Colonic mucosa (tissue), 4 donors: ENCODE results near the gene PPP1R13B. TPM values are rescaled to one million over a fixed set of nuclear protein-coding genes. Genes with fewer than 3 reads are reported as not detected.

Experiments
- DNase-seq: peaks from one replicate; pipeline ENCODE4 v3.0.0-alpha.2; 2020
- H3K27ac ChIP-seq: fragments of 200-600 bp; one replicate; pipeline ENCODE4 v1.8.0; 2021
- H3K27me3 ChIP-seq: fragments of 200-600 bp; one replicate; pipeline ENCODE4 v1.8.0; 2021
- H3K36me3 ChIP-seq: fragments of 200-600 bp; one replicate; pipeline ENCODE4 v1.8.0; 2021
- H3K4me1 ChIP-seq: fragments of 200-600 bp; one replicate; pipeline ENCODE4 v1.8.0; 2021; ENCODE audit warnings: mild to moderate bottlenecking
- H3K4me3 ChIP-seq: fragments of 200-600 bp; one replicate; pipeline ENCODE4 v1.8.0; 2021
- H3K9ac ChIP-seq, 2 donors: one replicate each; pipeline ENCODE4 v1.7.0; 2013; ENCODE audit warnings: control low read depth in 2 of 2, low read depth in 2 of 2, low read length in 2 of 2
- H3K9me3 ChIP-seq: fragments of 200-600 bp; one replicate; pipeline ENCODE4 v1.8.0; 2021
- CTCF ChIP-seq: fragments of 200-600 bp; IDR thresholded peaks from one replicate; pipeline ENCODE4 v1.8.0; 2022; ENCODE audit warnings: antibody characterized with exemption, mild to moderate bottlenecking
- intact Hi-C: fragments of 100-400 bp; cut with DNase I; formaldehyde crosslinking; loops from one replicate; pipeline ENCODE4 v1.14.1; 2022
- total RNA-seq, 2 donors: library from RNA; stranded (reverse); fragmentation: NEBNext Ultra II Directional in 1 of 2; extraction: Animal tissue kit (Norgen Biotek cat#: 25700) in 1 of 2; gene quantifications; one replicate each; pipeline ENCODE4 v1.2.1, GENCODE V29; 2021
- donor health status: healthy.
- donor health status: DM: no; HTN: no; CAD: no.
- donor health status: DM: no; HTN: no; CAD: no.

PPP1R13B gene
- total RNA-seq, 2 donors from 2014 or later, result 41.1 to 48.3 TPM

- no peak for DNase-seq
- Histone ChIP-seq H3K4me1 (peaks cover 24% of the 10 kb centered on the region), H3K36me3 (no peaks in the 10 kb centered on the region), H3K4me3 (no peak overlapping the region), H3K27ac (peak overlapping the region; percentile 92), H3K27me3 (no peaks in the 10 kb centered on the region), H3K9me3 (no peaks in the 10 kb centered on the region), H3K9ac (peak overlapping the region; percentile 26 to 85)
- TF ChIP-seq CTCF, result no peak
- intact Hi-C loops, result no loop called here
Observed at GRCh38 chr14:103887557-103888115, 40.3 kb upstream of the PPP1R13B start.

- Histone ChIP-seq H3K4me1 (peaks cover 29% of the 10 kb centered on the region), H3K4me3 (no peak overlapping the region), H3K9ac (peak overlapping the region in 1 of 2 donors; percentile 44), H3K27ac (no peak overlapping the region), H3K27me3 (no peaks in the 10 kb centered on the region), H3K36me3 (no peaks in the 10 kb centered on the region), H3K9me3 (no peaks in the 10 kb centered on the region)
- DNase-seq, result no peak
- intact Hi-C loops, result no loop called here
- TF ChIP-seq CTCF, result no peak
Observed at GRCh38 chr14:103887170-103887501, 39.8 kb upstream of the PPP1R13B start.

GRCh38 chr14:103886304-103887169 is 39.2 kb upstream of the PPP1R13B start:
- Histone ChIP-seq H3K27me3 (no peaks in the 10 kb centered on the region), H3K9me3 (no peaks in the 10 kb centered on the region), H3K4me1 (peaks cover 32% of the 10 kb centered on the region), H3K4me3 (no peak overlapping the region), H3K9ac (peak overlapping the region in 1 of 2 donors; percentile 44), H3K27ac (no peak overlapping the region), H3K36me3 (no peaks in the 10 kb centered on the region)
- intact Hi-C loops, result no loop called here
- no peak for DNase-seq
- no peak for TF ChIP-seq CTCF

GRCh38 chr14:103885509-103885932 is 38.1 kb upstream of the PPP1R13B start:
- Histone ChIP-seq H3K4me3 (no peak overlapping the region), H3K9ac (no peak overlapping the region), H3K27me3 (no peaks in the 10 kb centered on the region), H3K4me1 (peaks cover 36% of the 10 kb centered on the region), H3K9me3 (no peaks in the 10 kb centered on the region), H3K36me3 (no peaks in the 10 kb centered on the region), H3K27ac (no peak overlapping the region)
- intact Hi-C loops, result no loop called here
- no peak for TF ChIP-seq CTCF
- no peak for DNase-seq

- H3K36me3 ChIP-seq, result no peaks in the 10 kb centered on the region
- intact Hi-C loops, result no loop called here
- no peak overlapping the region for H3K9ac ChIP-seq
- H3K4me3 ChIP-seq, result no peak overlapping the region
- H3K27me3 ChIP-seq, result no peaks in the 10 kb centered on the region
- H3K4me1 ChIP-seq, result peaks cover 35% of the 10 kb centered on the region
- TF ChIP-seq CTCF, result no peak
- DNase-seq, result no peak
- H3K27ac ChIP-seq, result no peak overlapping the region
- no peaks in the 10 kb centered on the region for H3K9me3 ChIP-seq
Observed at GRCh38 chr14:103884854-103885253, 37.5 kb upstream of the PPP1R13B start.
